Erythroblast (primary cell): ENCODE data around the gene CCDC191.

Experiments used
- GATA1 ChIP-seq: IDR thresholded peaks from 2 replicates; pipeline ENCODE4 v1.6.1; 2011; ENCODE audit warnings: low read depth, mild to moderate bottlenecking, control low read depth, low read length, moderate library complexity
- POLR2A ChIP-seq: IDR thresholded peaks from 2 replicates; pipeline ENCODE4 v1.6.1; 2011; ENCODE audit warnings: mild to moderate bottlenecking, low read length

DNA sequence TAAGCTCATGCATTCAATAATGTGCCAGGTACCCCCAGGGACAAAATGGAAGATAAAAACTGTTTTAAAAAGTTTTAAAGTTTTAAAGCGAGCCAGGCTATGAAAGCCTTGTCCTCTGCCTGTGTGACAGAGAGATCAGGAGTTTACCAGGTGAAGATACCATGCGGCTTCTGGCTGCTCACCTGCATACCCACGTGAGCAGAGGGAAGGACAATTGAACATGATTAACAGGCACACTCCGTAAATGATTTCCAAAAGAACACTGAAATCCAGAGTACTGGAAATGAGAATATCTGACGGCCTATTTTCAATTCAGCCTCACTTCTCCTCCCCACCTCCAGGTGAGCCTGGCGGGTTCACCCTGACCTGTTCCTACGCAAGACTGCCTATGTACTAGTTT is 42.1 kb downstream of the CCDC191 start:
- TF ChIP-seq POLR2A: no peak
- TF ChIP-seq GATA1: no peak
